ENCODE results near the gene TICAM2.

Gene TICAM2

DNA sequence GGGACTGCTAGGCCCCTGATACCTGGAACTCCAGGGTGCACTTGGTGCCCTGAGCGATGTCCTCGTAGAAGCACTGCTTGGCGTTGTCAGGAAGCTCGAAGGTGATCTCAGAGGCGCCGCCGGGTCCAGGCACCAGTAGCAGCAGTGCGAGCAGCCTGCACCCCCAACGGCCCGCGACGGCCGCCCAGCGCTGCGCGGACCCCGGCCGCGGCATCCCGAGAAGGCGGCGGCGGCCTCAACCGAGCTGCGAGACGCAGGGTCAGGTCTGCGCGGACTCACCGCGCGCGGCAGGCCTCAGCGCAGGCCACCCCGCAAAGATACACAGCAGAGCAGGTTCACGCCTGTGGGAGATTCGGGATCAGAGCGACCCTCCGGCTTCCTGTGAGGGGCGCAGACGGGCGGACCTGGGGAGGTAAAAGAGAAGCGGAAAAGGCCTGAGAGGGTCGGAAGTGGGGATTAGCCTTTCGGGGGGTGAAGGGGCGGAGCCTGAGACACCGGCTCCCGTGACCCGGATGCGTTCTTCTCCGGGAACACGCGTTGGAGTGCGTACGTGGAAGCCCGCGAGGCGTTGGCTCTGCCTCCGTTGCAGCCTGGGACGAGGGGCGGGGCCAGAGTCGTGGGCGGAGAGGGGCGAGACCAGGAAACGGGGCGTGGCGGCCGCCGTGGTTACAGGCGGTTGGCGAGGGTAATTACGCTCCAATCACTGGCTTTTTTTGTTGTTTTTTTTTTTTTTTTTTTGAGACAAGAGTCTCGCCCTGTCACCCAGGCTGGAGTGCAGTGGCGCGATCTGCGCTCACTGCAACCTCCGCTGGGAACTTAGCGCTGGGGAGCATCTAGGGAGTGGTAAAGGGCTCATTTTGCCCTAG lies 23.5 kb upstream of the TICAM2 start, which contains the start of gene TMED7:
Gene TMED7, minus strand, starts transcription at position 458 of the 866 bp plus-strand sequence. Its CDS starts 244 bp downstream, at position 214.
- no peak within 1 kb of the TSS for H3K4me3 Mint-ChIP-seq
- H3K9me3 Mint-ChIP-seq, result no peaks in the 10 kb centered on the region

GRCh38 chr5:115624994-115625393 lies 22.7 kb upstream of the TICAM2 start:
- DNase-seq, result no peak
- Mint-ChIP-seq H3K27ac (no peak overlapping the region), H3K4me3 (no peak overlapping the region), H3K27me3 (no peaks in the 10 kb centered on the region), H3K4me1 (peaks cover 26% of the 10 kb centered on the region), H3K36me3 (peaks cover 17% of the 10 kb centered on the region), H3K9me3 (no peaks in the 10 kb centered on the region)
- CTCF ChIA-PET, result interaction anchor here (1.0 to 2.2 kb wide), 5 partner anchors 9 to 79 kb away, joined by 3 to 7 read pairs (median 5); no protein-coding TSS in a partner anchor

More for the DNA sequence above, 23.5 kb upstream of the TICAM2 start, which contains the start of gene TMED7:
- CTCF ChIA-PET, result interaction anchor here (1.0 to 2.2 kb wide), 5 partner anchors 8 to 80 kb away, joined by 3 to 7 read pairs (median 5); no protein-coding TSS in a partner anchor
- Mint-ChIP-seq H3K27me3 (no peaks in the 10 kb centered on the region), H3K27ac (no peak within 1 kb of the TSS), H3K36me3 (peaks cover 13% of the 10 kb centered on the region), H3K4me1 (peaks cover 26% of the 10 kb centered on the region)
- DNase-seq, result peak; percentile 100

DNA sequence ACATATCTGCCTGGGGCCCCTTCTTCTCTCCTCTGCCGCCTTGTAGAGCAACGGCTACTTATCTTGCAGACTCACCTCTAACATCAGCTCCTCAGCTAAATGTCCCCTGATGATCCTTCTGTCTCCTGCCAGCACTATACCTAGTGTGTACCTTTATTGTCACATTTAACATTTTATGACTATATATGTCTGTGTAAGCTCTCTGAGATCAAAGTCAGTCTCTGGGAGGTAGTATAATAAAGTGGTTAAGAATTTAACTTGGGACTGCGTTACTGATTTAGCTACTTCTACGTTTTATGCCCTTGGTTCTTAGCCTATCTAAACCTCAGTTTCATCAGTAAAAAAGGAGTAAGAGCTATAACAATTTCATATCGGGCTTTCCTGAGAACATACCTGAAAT lies 21.4 kb upstream of the TICAM2 start:
- CTCF ChIA-PET, result interaction anchor here (0.8 to 2.2 kb wide), 5 partner anchors 12 to 217 kb away, joined by 3 to 7 read pairs (median 4); no protein-coding TSS in a partner anchor
- H3K27me3 Mint-ChIP-seq, result no peaks in the 10 kb centered on the region
- H3K36me3 Mint-ChIP-seq, result peaks cover 26% of the 10 kb centered on the region
- no peak overlapping the region for H3K4me3 Mint-ChIP-seq
- no peak overlapping the region for H3K27ac Mint-ChIP-seq
- peaks cover 26% of the 10 kb centered on the region for H3K4me1 Mint-ChIP-seq
- no peaks in the 10 kb centered on the region for H3K9me3 Mint-ChIP-seq
- DNase-seq, result no peak

DNA sequence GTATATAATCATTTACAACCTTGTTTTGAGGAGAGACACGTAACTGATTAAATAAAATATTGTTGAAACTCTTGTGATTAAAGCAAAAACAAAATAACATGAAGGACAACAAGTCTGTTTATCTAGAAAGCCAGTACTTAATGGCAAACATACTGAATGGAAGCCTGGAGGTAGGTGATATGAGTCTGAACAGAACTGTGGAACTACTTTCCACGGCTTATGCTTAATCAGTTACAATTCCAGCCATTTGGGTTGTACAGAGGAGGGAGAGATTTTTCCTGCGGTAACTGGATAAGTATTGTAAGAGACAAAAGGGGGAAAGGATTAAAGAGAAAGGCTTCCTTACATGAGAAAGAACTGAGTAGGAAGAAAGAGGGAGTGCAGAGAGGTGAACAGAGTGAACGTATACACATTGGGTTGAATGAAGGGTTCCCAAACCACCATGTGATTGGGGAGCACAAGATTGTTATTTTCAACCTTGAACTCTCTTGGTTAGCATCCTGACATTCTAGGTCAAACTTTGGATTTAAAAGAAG lies 19.2 kb upstream of the TICAM2 start:
- CTCF ChIA-PET, result no interaction called here
- H3K36me3 Mint-ChIP-seq, result peaks cover 37% of the 10 kb centered on the region
- H3K27me3 Mint-ChIP-seq, result no peaks in the 10 kb centered on the region
- H3K4me1 Mint-ChIP-seq, result peaks cover 17% of the 10 kb centered on the region
- H3K27ac Mint-ChIP-seq, result no peak overlapping the region
- H3K4me3 Mint-ChIP-seq, result no peak overlapping the region
- DNase-seq, result no peak
- H3K9me3 Mint-ChIP-seq, result no peaks in the 10 kb centered on the region

DNA sequence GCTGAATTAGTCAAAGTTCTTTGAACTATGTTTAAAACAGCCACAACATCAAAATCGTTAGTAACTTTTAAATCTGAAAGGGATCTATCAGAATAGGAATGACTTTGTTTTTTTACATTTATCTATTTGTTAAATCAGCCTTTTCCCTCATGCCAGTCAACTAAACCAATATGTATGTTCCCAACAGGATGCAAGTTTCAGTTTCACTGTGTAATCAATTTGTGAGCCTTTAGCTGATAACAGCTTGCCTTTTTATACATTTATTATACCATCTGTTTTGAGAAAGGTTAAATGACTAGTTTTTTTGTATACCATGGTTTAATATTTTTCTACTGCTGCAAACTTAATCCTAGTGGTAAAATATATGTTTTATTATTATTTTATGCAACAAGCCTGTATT lies 14.6 kb upstream of the TICAM2 start:
- H3K36me3 Mint-ChIP-seq, result peaks cover 51% of the 10 kb centered on the region

GRCh38 chr5:115616472-115616871 lies 14.2 kb upstream of the TICAM2 start:
- Mint-ChIP-seq H3K27ac (no peak overlapping the region), H3K27me3 (no peaks in the 10 kb centered on the region), H3K9me3 (no peaks in the 10 kb centered on the region), H3K36me3 (peaks cover 51% of the 10 kb centered on the region), H3K4me1 (peaks cover 3% of the 10 kb centered on the region), H3K4me3 (no peak overlapping the region)
- CTCF ChIA-PET, result interaction anchor here (0.6 to 0.7 kb wide), 3 partner anchors 19 to 123 kb away, joined by 3 read pairs; no protein-coding TSS in a partner anchor
- no peak for DNase-seq

More for the DNA sequence above, 14.6 kb upstream of the TICAM2 start:
- H3K4me3 Mint-ChIP-seq, result no peak overlapping the region
- DNase-seq, result no peak
- H3K27ac Mint-ChIP-seq, result no peak overlapping the region
- H3K4me1 Mint-ChIP-seq, result peaks cover 4% of the 10 kb centered on the region
- H3K9me3 Mint-ChIP-seq, result no peaks in the 10 kb centered on the region
- H3K27me3 Mint-ChIP-seq, result no peaks in the 10 kb centered on the region
- CTCF ChIA-PET, result interaction anchor here (0.7 kb wide), 2 partner anchors 20 to 124 kb away, joined by 3 read pairs; no protein-coding TSS in a partner anchor

GRCh38 chr5:115611873-115612272 lies 9.6 kb upstream of the TICAM2 start:
- Mint-ChIP-seq H3K4me3 (no peak overlapping the region), H3K36me3 (peaks cover 30% of the 10 kb centered on the region), H3K9me3 (no peaks in the 10 kb centered on the region), H3K27me3 (no peaks in the 10 kb centered on the region), H3K27ac (no peak overlapping the region), H3K4me1 (no peaks in the 10 kb centered on the region)
- DNase-seq, result no peak
- CTCF ChIA-PET, result no interaction called here

- Mint-ChIP-seq H3K36me3 (peaks cover 32% of the 10 kb centered on the region), H3K27ac (no peak overlapping the region), H3K9me3 (no peaks in the 10 kb centered on the region), H3K27me3 (no peaks in the 10 kb centered on the region), H3K4me3 (no peak overlapping the region), H3K4me1 (peaks cover 6% of the 10 kb centered on the region)
- DNase-seq, result no peak
- CTCF ChIA-PET, result no interaction called here
Measured at GRCh38 chr5:115607935-115608334, 5.7 kb upstream of the TICAM2 start.

DNA sequence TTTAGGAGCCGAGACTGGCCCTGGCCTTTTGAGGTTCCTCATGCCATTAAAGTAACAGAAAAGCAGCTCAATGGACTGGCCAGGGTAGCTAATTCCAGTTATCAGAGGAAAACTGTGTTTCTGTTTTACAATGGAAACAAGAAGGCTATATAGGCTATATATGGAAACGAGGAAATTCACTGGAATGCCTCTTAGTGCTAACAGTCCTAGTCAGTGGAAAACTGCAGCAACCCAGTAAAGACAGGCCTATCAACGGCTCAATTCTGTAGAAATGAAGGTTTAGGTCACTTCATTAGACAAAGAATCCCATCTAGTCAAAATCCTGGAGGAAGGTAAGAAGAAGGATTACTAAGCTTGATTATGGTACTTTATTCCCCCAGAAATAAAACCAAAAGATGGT lies 3.2 kb upstream of the TICAM2 start:
- H3K27ac Mint-ChIP-seq, result no peak overlapping the region
- peaks cover 33% of the 10 kb centered on the region for H3K36me3 Mint-ChIP-seq
- H3K27me3 Mint-ChIP-seq, result no peaks in the 10 kb centered on the region
- H3K9me3 Mint-ChIP-seq, result no peaks in the 10 kb centered on the region
- DNase-seq, result no peak
- H3K4me3 Mint-ChIP-seq, result no peak overlapping the region
- CTCF ChIA-PET, result interaction anchor here (1.5 kb wide), 1 partner anchor 19 kb away, joined by 5 read pairs; no protein-coding TSS in a partner anchor
- peaks cover 18% of the 10 kb centered on the region for H3K4me1 Mint-ChIP-seq

GRCh38 chr5:115602591-115603125 lies 379 bp upstream of the TICAM2 start:
- peaks cover 27% of the 10 kb centered on the region for H3K4me1 Mint-ChIP-seq
- H3K27ac Mint-ChIP-seq, result peak overlapping the region; percentile 76
- H3K27me3 Mint-ChIP-seq, result no peaks in the 10 kb centered on the region
- DNase-seq, result no peak
- CTCF ChIA-PET, result no interaction called here
- peaks cover 29% of the 10 kb centered on the region for H3K36me3 Mint-ChIP-seq
- H3K4me3 Mint-ChIP-seq, result peak overlapping the region; percentile 73
- no peaks in the 10 kb centered on the region for H3K9me3 Mint-ChIP-seq

DNA sequence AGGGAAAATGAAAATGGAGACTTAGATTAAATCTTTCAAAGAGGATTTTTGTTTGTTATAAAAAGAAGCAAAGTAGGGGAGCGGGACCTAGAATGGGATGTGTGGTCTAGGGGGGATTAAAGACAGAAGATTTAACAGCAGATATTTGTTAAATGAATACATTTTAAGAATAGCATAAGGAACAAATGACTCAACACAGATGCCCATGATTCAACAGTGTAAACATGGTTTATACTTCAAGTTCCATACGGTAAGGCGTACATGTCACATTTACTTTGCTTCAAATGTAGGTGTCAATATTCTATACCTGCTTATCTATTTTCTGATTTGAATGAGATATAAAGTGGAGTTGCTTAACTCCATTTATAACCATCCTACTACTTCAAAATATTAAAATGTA lies 1.5 kb downstream of the TICAM2 start:
- Mint-ChIP-seq H3K4me3 (peak overlapping the region; percentile 4), H3K4me1 (peaks cover 27% of the 10 kb centered on the region), H3K27ac (no peak overlapping the region), H3K9me3 (no peaks in the 10 kb centered on the region), H3K36me3 (peaks cover 22% of the 10 kb centered on the region), H3K27me3 (no peaks in the 10 kb centered on the region)
- DNase-seq, result no peak
- CTCF ChIA-PET, result no interaction called here

- Mint-ChIP-seq H3K9me3 (no peaks in the 10 kb centered on the region), H3K27me3 (no peaks in the 10 kb centered on the region), H3K36me3 (peaks cover 16% of the 10 kb centered on the region), H3K4me1 (peaks cover 27% of the 10 kb centered on the region), H3K27ac (no peak overlapping the region), H3K4me3 (peak overlapping the region; percentile 1)
- CTCF ChIA-PET, result interaction anchor here (1.2 kb wide), 1 partner anchor 25 kb away, joined by 3 read pairs; no protein-coding TSS in a partner anchor
- no peak for DNase-seq
Measured at GRCh38 chr5:115599924-115600323, 2.4 kb downstream of the TICAM2 start.

DNA sequence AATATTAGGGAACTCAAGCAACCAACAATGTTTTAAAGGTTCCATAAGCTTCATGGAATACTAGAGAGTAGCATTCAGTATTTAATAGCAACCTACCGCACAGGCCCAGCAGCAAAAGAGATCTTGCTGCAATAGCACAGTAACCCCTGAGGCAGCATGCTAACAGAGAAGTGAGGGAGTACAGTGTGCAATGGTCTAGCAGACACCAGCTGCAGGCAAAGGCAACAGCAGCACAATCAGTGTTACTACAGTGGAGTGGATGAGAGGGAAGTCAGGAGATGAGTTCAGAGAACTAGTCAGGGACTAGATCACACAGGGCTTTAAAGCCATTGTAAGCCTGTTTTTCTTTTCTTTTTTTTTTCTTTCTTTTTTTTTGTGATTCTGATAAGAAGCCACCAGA lies 2.8 kb downstream of the TICAM2 start:
- peaks cover 27% of the 10 kb centered on the region for H3K4me1 Mint-ChIP-seq
- no peak overlapping the region for H3K27ac Mint-ChIP-seq
- H3K4me3 Mint-ChIP-seq, result no peak overlapping the region
- H3K9me3 Mint-ChIP-seq, result no peaks in the 10 kb centered on the region
- CTCF ChIA-PET, result interaction anchor here (1.2 kb wide), 1 partner anchor 26 kb away, joined by 3 read pairs; no protein-coding TSS in a partner anchor
- no peak for DNase-seq
- H3K27me3 Mint-ChIP-seq, result no peaks in the 10 kb centered on the region
- peaks cover 13% of the 10 kb centered on the region for H3K36me3 Mint-ChIP-seq

Data from activated naive CD4-positive, alpha-beta T cell treated with anti-CD3 and anti-CD28 coated beads, Interleukin-2, amount 10 ng/mL, durations not matched to agents 7 days and 5 days (primary cell).